C4-2B (cell line): Measurements from ENCODE around the gene GBP7.

Source experiments
- CTCF ChIP-seq: fragments of 450-650 bp; conservative IDR thresholded peaks from 2 replicates; pipeline ENCODE4 v1.5.1; 2017; ENCODE audit warnings: mild to moderate bottlenecking
- ZFX ChIP-seq: fragments of 450-650 bp; IDR thresholded peaks from 2 replicates; pipeline ENCODE4 v1.6.1; 2017

GRCh38 chr1:89133747-89134146 lies 42.1 kb downstream of the GBP7 start:
- no peak for TF ChIP-seq CTCF
- no peak for TF ChIP-seq ZFX
